GM21825 (cell line): Measurements from ENCODE around the gene DZANK1.
"Not testable (repeated sequence)": the region's sequence is repeated elsewhere in the genome, so short reads cannot be mapped to it uniquely, and the experiment has no call there.

Source experiments
- ATAC-seq: cut with Tn5 transposase; IDR thresholded peaks from one replicate; pipeline ENCODE4 v1.9.1; 2021; ENCODE audit warnings: mild to moderate bottlenecking, moderate library complexity; ENCODE audit not compliant: unreplicated experiment

Gene DZANK1

GRCh38 chr20:18380908-18381529 lies 85.8 kb downstream of the DZANK1 start:
- ATAC-seq, result no peak

- ATAC-seq, result no peak
Measured at GRCh38 chr20:18377896-18378481, 88.8 kb downstream of the DZANK1 start.

- ATAC-seq, result not testable (repeated sequence)
Measured at GRCh38 chr20:18375551-18375950, 91.3 kb downstream of the DZANK1 start.

- no peak for ATAC-seq
Measured at GRCh38 chr20:18372296-18372695, 94.5 kb downstream of the DZANK1 start.

- no peak for ATAC-seq
Measured at GRCh38 chr20:18364768-18365167, 102.1 kb downstream of the DZANK1 start.

- no peak for ATAC-seq
Measured at GRCh38 chr20:18363708-18364107, 103.1 kb downstream of the DZANK1 start.

- no peak for ATAC-seq
Measured at GRCh38 chr20:18362916-18363315, 103.9 kb downstream of the DZANK1 start.

- no peak for ATAC-seq
Measured at GRCh38 chr20:18361678-18362077, 105.2 kb downstream of the DZANK1 start.

GRCh38 chr20:18360635-18361034 lies 106.2 kb downstream of the DZANK1 start:
- no peak for ATAC-seq

- ATAC-seq, result no peak
Measured at GRCh38 chr20:18359854-18360253, 107.0 kb downstream of the DZANK1 start.

- not testable (repeated sequence) for ATAC-seq
Measured at GRCh38 chr20:18349749-18350148, 117.1 kb downstream of the DZANK1 start.
